Endothelial cell of umbilical vein (primary cell): ENCODE measurements around the gene ELMO1. TPM values are rescaled to one million over a fixed set of nuclear protein-coding genes. Genes with fewer than 3 reads are reported as not detected.

ENCODE experiments used
- BruUV-seq: library from RNA; stranded (reverse); fragments of 400-500 nt; replicated peaks from 2 replicates; lab custom pipeline; 2021; lab: Mats Ljungman, UMichigan
- CTCF ChIA-PET: fragments of 300-600, 350-600 bp; sonication (Branson Sonifier 250); formaldehyde crosslinking; loops from one replicate; lab custom pipeline; 2021; ENCODE audit warnings: antibody characterized with exemption, inconsistent platforms; lab: Charles Lee
- POLR2A ChIA-PET: fragments of 300-600, 350-600 bp; sonication (Branson Sonifier 250); formaldehyde crosslinking; loops from one replicate; lab custom pipeline; 2021; ENCODE audit warnings: antibody characterized with exemption, inconsistent platforms; lab: Charles Lee
- DNase-seq: peaks from one replicate; pipeline ENCODE4 v3.0.0-alpha.2; 2011; ENCODE audit warnings: low read depth, low spot score
- FAIRE-seq: peaks from 2 replicates; lab custom pipeline; 2011; peaks lifted over from hg19 to GRCh38; lab: Jason Lieb, UNC
- H2AFZ ChIP-seq: 2 replicates; pipeline ENCODE4 v1.6.0; 2012; ENCODE audit warnings: low read depth, low read length, control low read depth, inconsistent platforms
- H3K27ac ChIP-seq: 2 replicates; pipeline ENCODE4 v1.5.1; 2011; ENCODE audit warnings: low read depth, mild to moderate bottlenecking, control low read depth, low read length, moderate library complexity; ENCODE audit not compliant: insufficient read depth
- H3K27me3 ChIP-seq, 2 experiments: 2 replicates each; pipeline versions ENCODE4 v1.6.0 to v1.6.1; 2011; ENCODE audit warnings: low read length in 2 of 2, mixed read lengths in 1 of 2; ENCODE audit not compliant: control insufficient read depth in 2 of 2, insufficient read depth in 2 of 2
- H3K36me3 ChIP-seq, 2 experiments: 2 replicates in 1 of 2; 3 replicates in 1 of 2; pipeline ENCODE4 v1.5.1; 2011; ENCODE audit warnings: low read length in 2 of 2, mild to moderate bottlenecking in 1 of 2, moderate library complexity in 1 of 2; ENCODE audit not compliant: control insufficient read depth in 2 of 2, insufficient read depth in 2 of 2; ENCODE audit errors: extremely low read depth in 1 of 2
- H3K4me1 ChIP-seq: 3 replicates; pipeline ENCODE4 v1.5.1; 2011; ENCODE audit warnings: mild to moderate bottlenecking, low read length; ENCODE audit not compliant: control insufficient read depth, insufficient read depth; ENCODE audit errors: extremely low read depth
- H3K4me2 ChIP-seq: 2 replicates; pipeline ENCODE4 v1.6.1; 2011; ENCODE audit warnings: low read length, control low read depth, mixed read lengths; ENCODE audit not compliant: insufficient read depth
- H3K4me3 ChIP-seq, 3 experiments: fragments of 200-600 bp in 1 of 3; sonication (generic), shearing (Covaris generic) in 1 of 3; replicated peaks in 1 of 3; 2 replicates each; pipeline ENCODE4 v1.5.1; 2011 to 2016; ENCODE audit warnings: control low read depth in 3 of 3, low read length in 3 of 3, mild to moderate bottlenecking in 2 of 3, inconsistent platforms in 1 of 3, low read depth in 1 of 3, moderate library complexity in 1 of 3; ENCODE audit not compliant: insufficient read depth in 1 of 3
- H3K79me2 ChIP-seq: 2 replicates; pipeline ENCODE4 v1.6.0; 2012; ENCODE audit warnings: low read length, inconsistent platforms; ENCODE audit not compliant: control insufficient read depth, insufficient read depth
- H3K9ac ChIP-seq: replicated peaks from 2 replicates; pipeline ENCODE3; 2011; ENCODE audit warnings: low read length, control low read depth; ENCODE audit not compliant: insufficient read depth; ENCODE audit errors: extremely low read depth
- H3K9me1 ChIP-seq: replicated peaks from 3 replicates; pipeline ENCODE4 v1.6.0; 2011; ENCODE audit warnings: mild to moderate bottlenecking, low read length; ENCODE audit not compliant: control insufficient read depth, insufficient read depth; ENCODE audit errors: extremely low read depth
- H3K9me3 ChIP-seq: replicated peaks from 2 replicates; pipeline ENCODE4 v1.5.1; 2012; ENCODE audit warnings: low read length, inconsistent platforms; ENCODE audit not compliant: control insufficient read depth, insufficient read depth
- H4K20me1 ChIP-seq: replicated peaks from 2 replicates; pipeline ENCODE3; 2011; ENCODE audit warnings: mild to moderate bottlenecking, low read length; ENCODE audit not compliant: control insufficient read depth, insufficient read depth; ENCODE audit errors: extremely low read depth
- EZH2 ChIP-seq: IDR thresholded peaks from 2 replicates; pipeline ENCODE4 v1.6.1; 2012; ENCODE audit warnings: borderline replicate concordance, low read depth, mild to moderate bottlenecking, moderate library complexity, low read length, inconsistent platforms; ENCODE audit not compliant: severe bottlenecking
- FOS ChIP-seq: IDR thresholded peaks from 2 replicates; pipeline ENCODE4 v1.6.1; 2011; ENCODE audit warnings: mild to moderate bottlenecking, low read length, moderate library complexity, borderline replicate concordance; ENCODE audit not compliant: insufficient read depth
- GATA2 ChIP-seq: IDR thresholded peaks from 2 replicates; pipeline ENCODE4 v1.7.0; 2011; ENCODE audit warnings: low read depth, mild to moderate bottlenecking, moderate library complexity, mixed read lengths, low read length; ENCODE audit not compliant: insufficient read length, insufficient read depth
- JUN ChIP-seq: IDR thresholded peaks from 2 replicates; pipeline ENCODE4 v1.6.1; 2011; ENCODE audit warnings: borderline replicate concordance, low read depth; ENCODE audit not compliant: insufficient read length, insufficient read depth
- MAX ChIP-seq: IDR thresholded peaks from 2 replicates; pipeline ENCODE4 v1.6.1; 2011; ENCODE audit not compliant: insufficient read depth, insufficient read length
- MYC ChIP-seq: IDR thresholded peaks from one replicate; pipeline ENCODE4 v1.6.1; 2011; ENCODE audit warnings: mild to moderate bottlenecking, low read depth, low read length
- POLR2A ChIP-seq: IDR thresholded peaks from 2 replicates; pipeline ENCODE4 v1.6.1; 2012; ENCODE audit warnings: low read depth, mild to moderate bottlenecking, control low read depth, low read length
- POLR2AphosphoS5 ChIP-seq: IDR thresholded peaks from 2 replicates; pipeline ENCODE4 v1.6.1; 2012; ENCODE audit warnings: low read depth, mild to moderate bottlenecking, control low read depth, low read length, moderate library complexity; ENCODE audit not compliant: insufficient read depth
- dilution Hi-C: fragments of 300-500 bp; cut with MboI; formaldehyde crosslinking; loops from one replicate; pipeline ENCODE4 v1.15.0; 2019; ENCODE audit warnings: low sequenced_read_pairs; ENCODE audit not compliant: extremely low pct_ligation_motif_present
- intact Hi-C: fragments of 100-400 bp; cut with micrococcal nuclease; formaldehyde crosslinking; loops from one replicate; pipeline ENCODE4 v1.10.0; 2022
- polyA plus RNA-seq, 4 experiments: library from polyadenylated mRNA; depleted of rRNA in 3 of 4; stranded (reverse) in 3 of 4; unstranded in 1 of 4; fragments of >200 nt; gene quantifications; 2 replicates each; pipeline versions ENCODE4 v1.2.1 to v1.2.3, GENCODE V29; 2011 to 2012; ENCODE audit warnings: missing spikeins in 1 of 4
- total RNA-seq: library from RNA; stranded (reverse); gene quantifications from 2 replicates; pipeline ENCODE4 v1.2.3, GENCODE V29; 2021
- TF ChIP-seq, protein P1 (sequence below), 2 donors: IDR thresholded peaks; 1 replicate in 1 of 2; 2 replicates in 1 of 2; pipeline ENCODE4 v1.5.1; 2011; ENCODE audit warnings: low read length in 2 of 2, mild to moderate bottlenecking in 2 of 2, moderate library complexity in 2 of 2, control low read depth in 1 of 2, inconsistent platforms in 1 of 2, low read depth in 1 of 2; ENCODE audit not compliant: insufficient read depth in 1 of 2; ENCODE audit errors: extremely low read depth in 1 of 2

Gene ELMO1
- total and polyA plus RNA-seq, 2 donors (not counting 3 experiments of a cell fraction or from before 2014, with no cell fraction given) = 17.0 to 30.6 TPM

GRCh38 chr7:36855330-36855729, 593.3 kb downstream of the ELMO1 start:
- intact Hi-C loops = no loop called here
- Histone ChIP-seq H3K27ac (no peak overlapping the region), H3K4me2 (no peak overlapping the region), H3K79me2 (no peaks in the 10 kb centered on the region), H3K9me3 (no peaks in the 10 kb centered on the region), H3K4me3 (no peak overlapping the region), H3K4me1 (no peaks in the 10 kb centered on the region), H3K27me3 (no peaks in the 10 kb centered on the region), H3K9ac (no peak overlapping the region), H3K36me3 (peaks cover 0 to 4% of the 10 kb centered on the region in 2 experiments), H3K9me1 (no peaks in the 10 kb centered on the region), H2AFZ (no peak overlapping the region), H4K20me1 (no peaks in the 10 kb centered on the region)
- ChIA-PET POLR2A (no interaction called here), CTCF (interaction anchor here (1.0 to 1.1 kb wide), 2 partner anchors 12 to 327 kb away, joined by 3 read pairs; no protein-coding TSS in a partner anchor)
- no peak for FAIRE-seq
- dilution Hi-C loops = no loop called here
- DNase-seq = no peak
- TF ChIP-seq POLR2AphosphoS5 = no peak
- TF ChIP-seq EZH2 = no peak
- BruUV-seq = no TSS peak

DNA sequence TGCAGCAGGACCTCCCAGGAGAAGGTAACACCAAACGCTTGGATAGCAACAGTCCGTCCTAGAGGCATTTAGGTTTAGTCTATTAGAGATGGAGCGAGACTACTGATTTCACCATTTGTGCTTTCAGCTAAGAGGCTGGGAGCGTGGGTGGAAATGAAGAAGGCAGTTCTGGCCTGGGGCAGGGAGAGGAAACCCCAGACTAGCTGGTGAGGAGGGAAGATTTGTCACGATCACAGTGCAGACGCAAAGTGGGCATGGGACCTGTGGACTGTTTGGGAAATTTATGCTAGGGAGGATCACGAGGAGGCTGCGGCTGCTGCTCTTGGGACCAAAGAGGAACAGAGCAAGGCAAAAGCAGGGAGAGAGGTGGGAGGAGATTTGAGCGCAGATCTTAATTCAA, 594.0 kb downstream of the ELMO1 start:
- DNase-seq (no peak), FAIRE-seq (no peak)
- no peaks in the 10 kb centered on the region for H3K27me3 ChIP-seq
- H2AFZ ChIP-seq = no peak overlapping the region
- POLR2A ChIA-PET = interaction anchor here (0.7 kb wide), 1 partner anchor 75 kb away, joined by 5 read pairs; no protein-coding TSS in a partner anchor
- H3K79me2 ChIP-seq = no peaks in the 10 kb centered on the region
- TF ChIP-seq MAX = no peak
- TF ChIP-seq POLR2A = no peak
- TF ChIP-seq, protein P1, sequence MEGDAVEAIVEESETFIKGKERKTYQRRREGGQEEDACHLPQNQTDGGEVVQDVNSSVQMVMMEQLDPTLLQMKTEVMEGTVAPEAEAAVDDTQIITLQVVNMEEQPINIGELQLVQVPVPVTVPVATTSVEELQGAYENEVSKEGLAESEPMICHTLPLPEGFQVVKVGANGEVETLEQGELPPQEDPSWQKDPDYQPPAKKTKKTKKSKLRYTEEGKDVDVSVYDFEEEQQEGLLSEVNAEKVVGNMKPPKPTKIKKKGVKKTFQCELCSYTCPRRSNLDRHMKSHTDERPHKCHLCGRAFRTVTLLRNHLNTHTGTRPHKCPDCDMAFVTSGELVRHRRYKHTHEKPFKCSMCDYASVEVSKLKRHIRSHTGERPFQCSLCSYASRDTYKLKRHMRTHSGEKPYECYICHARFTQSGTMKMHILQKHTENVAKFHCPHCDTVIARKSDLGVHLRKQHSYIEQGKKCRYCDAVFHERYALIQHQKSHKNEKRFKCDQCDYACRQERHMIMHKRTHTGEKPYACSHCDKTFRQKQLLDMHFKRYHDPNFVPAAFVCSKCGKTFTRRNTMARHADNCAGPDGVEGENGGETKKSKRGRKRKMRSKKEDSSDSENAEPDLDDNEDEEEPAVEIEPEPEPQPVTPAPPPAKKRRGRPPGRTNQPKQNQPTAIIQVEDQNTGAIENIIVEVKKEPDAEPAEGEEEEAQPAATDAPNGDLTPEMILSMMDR (IDR thresholded peaks at IDR 0.05; ENCODE audit: extremely low read depth in 1 of 2, insufficient read depth in 1 of 2, low read depth in 1 of 2, low read length in 2 of 2) = no peak
- no peak for TF ChIP-seq MYC
- TF ChIP-seq POLR2AphosphoS5 = no peak
- no peak for TF ChIP-seq EZH2
- TF ChIP-seq FOS = no peak
- no peak for TF ChIP-seq GATA2
- TF ChIP-seq JUN = no peak
- H3K9ac ChIP-seq = no peak overlapping the region
- no peaks in the 10 kb centered on the region for H3K9me1 ChIP-seq
- no peak overlapping the region for H3K4me3 ChIP-seq
- H4K20me1 ChIP-seq = no peaks in the 10 kb centered on the region
- dilution Hi-C loops (no loop called here), intact Hi-C loops (no loop called here)
- H3K4me2 ChIP-seq = no peak overlapping the region
- CTCF ChIA-PET = interaction anchor here (1.0 kb wide), 1 partner anchor 13 kb away, joined by 3 read pairs; no protein-coding TSS in a partner anchor
- no peaks in the 10 kb centered on the region for H3K4me1 ChIP-seq
- H3K9me3 ChIP-seq = no peaks in the 10 kb centered on the region
- H3K27ac ChIP-seq = no peak overlapping the region
- peaks cover 0 to 4% of the 10 kb centered on the region in 2 experiments for H3K36me3 ChIP-seq
- TSS peak; percentile 64 for BruUV-seq
